ENCODE data around the gene SH3RF1. TPM values are rescaled to one million over a fixed set of nuclear protein-coding genes. Genes with fewer than 3 reads are reported as not detected.

The SH3RF1 gene
- total and polyA plus RNA-seq, 2 of the 8 experiments (the other 6 are each of a cell fraction or from before 2014, with no cell fraction given) = 6.9 to 15.1 TPM

DNA sequence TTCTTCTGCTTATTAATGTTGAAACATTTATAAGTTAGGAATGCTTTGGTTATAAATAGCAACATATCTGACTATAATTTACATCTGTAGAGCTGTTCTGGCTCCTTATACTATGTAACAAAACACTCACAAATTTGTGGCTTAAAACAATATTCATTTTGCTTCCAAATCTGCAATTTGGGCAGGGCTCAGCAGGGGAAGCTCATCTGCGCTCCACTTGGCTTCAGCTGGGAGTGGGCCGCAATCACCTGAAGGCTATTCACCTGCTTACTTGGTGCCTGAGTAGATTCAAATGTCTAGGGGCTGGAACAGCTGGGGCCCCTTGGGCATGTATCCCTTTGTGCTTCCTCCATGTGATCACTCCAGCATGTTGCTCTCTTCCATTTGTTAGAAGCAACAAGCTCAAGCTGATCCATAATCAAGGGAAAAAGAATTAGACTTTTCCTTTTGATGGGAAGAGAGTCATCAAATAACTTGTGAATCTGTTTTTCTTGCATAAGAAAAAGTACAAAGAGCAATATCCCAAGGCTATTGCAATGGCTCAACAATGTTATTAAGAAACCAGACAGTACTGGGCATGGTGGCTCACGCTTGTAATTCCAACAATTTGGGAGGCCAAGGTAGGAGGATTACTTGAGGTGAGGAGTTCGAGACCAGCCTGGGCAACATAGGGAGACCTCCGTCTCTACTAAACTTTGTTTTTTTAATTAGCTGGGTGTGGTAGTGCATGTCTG lies 225.9 kb downstream of the SH3RF1 start:
- no peaks in the 10 kb centered on the region for H3K36me3 ChIP-seq (ENCODE audit: control insufficient read depth in 2 of 4, insufficient read depth in 4 of 4, low read length in 3 of 4)
- no peak overlapping the region; the same call in 1 of the 2 replicates for H2AFZ ChIP-seq (ENCODE audit: low read length)
- H3K23ac ChIP-seq (ENCODE audit: insufficient read length) = no peak overlapping the region
- no peak overlapping the region for H3K18ac ChIP-seq (ENCODE audit: extremely low read depth, low read length)
- H3K4me2 ChIP-seq (ENCODE audit: insufficient read depth in 1 of 2, low read depth in 2 of 2, low read length in 2 of 2) = no peak overlapping the region
- ChIA-PET CTCF (ENCODE audit: partially characterized antibody) (interaction anchor here (0.9 to 2.9 kb wide), 18 partner anchors 9 to 441 kb away, joined by 3 to 18 read pairs (median 4); partner anchors contain the start of gene CBR4), POLR2A (ENCODE audit: partially characterized antibody) (interaction anchor here (1.1 kb wide), 1 partner anchor 25 kb away, joined by 3 read pairs; no protein-coding TSS in a partner anchor)
- H4K91ac ChIP-seq (replicated peaks; ENCODE audit: insufficient read length, low read length) = no peak overlapping the region
- H2AK5ac ChIP-seq (ENCODE audit: low read depth, low read length) = no peak overlapping the region
- H2BK5ac ChIP-seq (ENCODE audit: low read depth, low read length) = no peak overlapping the region
- H3K79me1 ChIP-seq (ENCODE audit: low read depth, low read length) = no peaks in the 10 kb centered on the region
- H3K14ac ChIP-seq (ENCODE audit: insufficient read length) = no peak overlapping the region
- no peaks in the 10 kb centered on the region for H4K20me1 ChIP-seq (replicated peaks in 1 of 2; ENCODE audit: control insufficient read depth in 1 of 2, insufficient read depth in 2 of 2, low read length in 2 of 2)
- no peak overlapping the region for H2BK15ac ChIP-seq (ENCODE audit: low read length)
- H3K9ac ChIP-seq (replicated peaks in 1 of 4; ENCODE audit: extremely low read depth in 1 of 4, low read depth in 3 of 4, low read length in 3 of 4) = no peak overlapping the region
- H3K4me3 ChIP-seq (ENCODE audit: extremely low read depth in 1 of 4, insufficient read depth in 2 of 4, low read depth in 3 of 4, low read length in 4 of 4) = no peak overlapping the region
- H3K27ac ChIP-seq (ENCODE audit: low read depth, low read length) = no peak overlapping the region
- H4K5ac ChIP-seq (ENCODE audit: insufficient read length, low read depth, low read length) = no peak overlapping the region
- no peaks in the 10 kb centered on the region for H3K9me3 ChIP-seq (ENCODE audit: insufficient read depth in 2 of 2, low read depth in 1 of 2, low read length in 1 of 2)
- H2BK20ac ChIP-seq (ENCODE audit: low read length) = no peak overlapping the region
- no peak for TF ChIP-seq CREB1 (IDR thresholded peaks at IDR 0.05)
- TF ChIP-seq FOSL1 (IDR thresholded peaks at IDR 0.05; ENCODE audit: insufficient read depth, low read depth, low read length) = no peak
- TF ChIP-seq JUN (IDR thresholded peaks at IDR 0.05; ENCODE audit: low read depth, low read length) = no peak
- no peak for TF ChIP-seq HDAC6 (IDR thresholded peaks at IDR 0.05; ENCODE audit: low read depth, low read length)
- TF ChIP-seq, protein P1, sequence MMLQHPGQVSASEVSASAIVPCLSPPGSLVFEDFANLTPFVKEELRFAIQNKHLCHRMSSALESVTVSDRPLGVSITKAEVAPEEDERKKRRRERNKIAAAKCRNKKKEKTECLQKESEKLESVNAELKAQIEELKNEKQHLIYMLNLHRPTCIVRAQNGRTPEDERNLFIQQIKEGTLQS (IDR thresholded peaks at IDR 0.05; ENCODE audit: insufficient read depth, low read depth, low read length) = no peak
- no peak for TF ChIP-seq GABPA (IDR thresholded peaks at IDR 0.05; ENCODE audit: borderline replicate concordance, insufficient read depth, low read length)
- TF ChIP-seq SP4 (IDR thresholded peaks at IDR 0.05; ENCODE audit: low read length) = no peak
- no peak for TF ChIP-seq YY1 (IDR thresholded peaks at IDR 0.05; ENCODE audit: low read depth, low read length)
- TF ChIP-seq TBP (IDR thresholded peaks at IDR 0.05; ENCODE audit: low read depth, low read length) = no peak
- no peak for TF ChIP-seq SUZ12 (IDR thresholded peaks at IDR 0.05; ENCODE audit: low read length)
- TF ChIP-seq CHD1 (IDR thresholded peaks at IDR 0.05; ENCODE audit: low read depth, low read length) = no peak
- no peak overlapping the region for H2BK12ac ChIP-seq (ENCODE audit: low read depth, low read length)
- H3K4me1 ChIP-seq (replicated peaks in 1 of 4; ENCODE audit: control insufficient read depth in 3 of 4, insufficient read depth in 4 of 4, low read length in 3 of 4) = no peaks in the 10 kb centered on the region; a peak in 1 of 7 replicates
- H4K8ac ChIP-seq (ENCODE audit: extremely low read depth, insufficient read depth, low read length) = no peak overlapping the region
- H3K4ac ChIP-seq (replicated peaks; ENCODE audit: insufficient read length, low read depth, low read length) = no peak overlapping the region
- DNase-seq (ENCODE audit: low read depth in 1 of 2, low spot score in 2 of 2) (no peak), FAIRE-seq (no peak)
- WGBS, 2 experiments (ENCODE audit: extremely low coverage in 1 of 2, insufficient coverage in 1 of 2, insufficient read length in 1 of 2, insufficient replicate concordance in 2 of 2, low coverage in 1 of 2, low lambda C conversion rate in 2 of 2, missing lambda C conversion rate in 1 of 2) = 97% methylated on average over 5 of the region's 5 CpGs; no CpG with 5 or more reads in 1 of the 2 experiments
- H2BK120ac ChIP-seq (replicated peaks; ENCODE audit: low read depth, low read length) = no peak overlapping the region
- no peaks in the 10 kb centered on the region for H3K23me2 ChIP-seq (ENCODE audit: low read depth, low read length)
- H3K79me2 ChIP-seq (ENCODE audit: control insufficient read depth in 1 of 2, insufficient read depth in 2 of 2, low read length in 2 of 2) = no peaks in the 10 kb centered on the region
- no peak overlapping the region for H3K56ac ChIP-seq (replicated peaks; ENCODE audit: insufficient read length, low read depth, low read length)
- no peaks in the 10 kb centered on the region for H3K27me3 ChIP-seq (replicated peaks in 1 of 4; ENCODE audit: control insufficient read depth in 3 of 4, extremely low read depth in 1 of 4, insufficient read depth in 3 of 4, low read length in 3 of 4)
